Daoy (cell line): Measurements from ENCODE around the gene TMEM33. TPM values are rescaled to one million over a fixed set of nuclear protein-coding genes. Genes with fewer than 3 reads are reported as not detected.

Source experiments
- DNase-seq: peaks from one replicate; pipeline ENCODE4 v3.0.0-alpha.2; 2015; ENCODE audit warnings: low read depth
- total RNA-seq: library from RNA; depleted of rRNA; stranded (reverse); fragments of >200 nt; shearing (Covaris generic); gene quantifications from 2 replicates; pipeline ENCODE4 v1.2.3, GENCODE V29; 2014

Gene TMEM33
- total RNA-seq, 1 experiment from 2014 or later: 109 TPM

DNA sequence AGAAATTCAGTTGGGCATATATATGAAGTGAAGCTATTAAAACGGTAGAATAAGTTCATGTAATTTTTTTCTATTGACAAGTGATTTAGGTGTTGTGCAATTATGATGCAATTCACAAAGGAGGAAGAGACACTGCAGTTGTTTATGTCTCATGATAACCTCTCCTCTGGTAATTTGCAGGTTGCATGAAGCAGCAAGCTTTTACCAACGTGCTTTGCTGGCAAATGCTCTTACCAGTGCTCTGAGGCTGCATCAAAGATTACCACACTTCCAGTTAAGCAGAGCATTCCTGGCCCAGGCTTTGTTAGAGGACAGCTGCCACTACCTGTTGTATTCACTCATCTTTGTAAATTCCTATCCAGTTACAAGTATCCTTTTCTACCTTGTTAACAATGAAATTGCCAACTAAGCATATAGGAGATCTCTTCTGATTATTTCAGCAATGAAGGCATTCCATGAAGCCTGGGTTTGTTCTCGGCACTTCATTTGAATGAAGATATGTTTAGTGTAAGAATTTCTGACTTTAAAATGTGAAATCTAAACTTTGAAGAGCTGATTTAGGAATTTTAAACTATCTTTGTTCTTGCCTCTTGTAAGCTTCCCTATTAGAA lies 3.9 kb downstream of the TMEM33 start:
- no peak for DNase-seq

DNA sequence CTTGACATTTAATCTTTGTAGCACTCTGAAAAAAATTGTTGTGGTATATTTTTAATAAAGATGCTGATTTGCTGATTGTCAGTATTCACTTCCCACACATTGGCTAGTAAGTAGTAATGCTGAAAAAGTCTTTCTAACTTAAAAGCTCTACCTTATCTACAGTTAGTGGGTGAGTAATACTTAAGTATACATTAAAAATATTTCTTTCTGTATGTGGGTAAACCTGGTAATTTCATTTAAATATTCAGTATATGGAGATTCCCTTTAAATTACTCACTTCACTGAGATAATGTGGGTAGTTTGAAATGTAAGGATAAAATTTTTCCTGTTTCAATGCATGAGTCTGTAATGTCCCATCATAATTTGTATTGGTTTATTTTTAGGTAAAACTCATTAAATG lies 5.6 kb downstream of the TMEM33 start:
- DNase-seq: no peak

GRCh38 chr4:41943506-41943905 lies 8.3 kb downstream of the TMEM33 start:
- no peak for DNase-seq

DNA sequence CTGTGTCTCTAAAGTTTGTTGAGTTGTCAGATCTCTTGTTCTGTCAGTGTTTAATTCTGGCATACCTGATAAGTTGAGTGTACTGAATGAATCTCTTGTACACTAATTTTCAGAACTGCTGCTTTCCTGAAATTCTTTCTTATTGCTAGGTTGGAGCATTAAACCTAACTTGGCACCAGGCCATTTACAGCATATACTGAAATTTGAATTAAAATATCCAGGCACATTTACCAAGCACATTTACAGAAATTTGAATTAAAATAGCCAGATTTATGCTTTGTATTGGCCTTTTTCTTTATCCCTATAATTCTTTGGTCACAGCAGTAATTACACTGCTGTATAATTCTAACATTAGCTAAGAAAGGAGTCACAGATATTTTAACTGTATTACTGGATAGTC lies 8.9 kb downstream of the TMEM33 start:
- DNase-seq: no peak

GRCh38 chr4:41949531-41949930 lies 14.3 kb downstream of the TMEM33 start:
- DNase-seq: no peak

- DNase-seq: no peak
Observed at GRCh38 chr4:41957634-41958033, 22.4 kb downstream of the TMEM33 start.

DNA sequence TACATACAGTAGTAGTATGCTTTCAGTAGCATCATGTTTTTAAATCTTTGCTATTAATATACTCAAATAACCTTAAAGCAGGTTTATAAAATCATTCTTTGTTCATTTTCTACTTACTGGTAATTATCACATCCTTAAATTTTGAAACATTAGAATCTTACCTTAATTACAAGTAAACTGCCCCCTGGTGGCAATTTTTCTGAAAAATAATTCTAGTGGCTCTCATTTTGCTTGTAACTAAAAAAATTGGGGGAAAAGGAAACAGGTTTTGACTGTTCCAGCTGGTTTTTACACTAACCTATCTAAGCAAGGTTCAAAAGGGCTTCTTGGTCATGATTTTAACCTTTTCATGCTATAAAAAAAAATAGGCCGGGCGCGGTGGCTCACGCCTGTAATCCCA lies 27.9 kb downstream of the TMEM33 start:
- DNase-seq: no peak

GRCh38 chr4:41964401-41964800 lies 29.2 kb downstream of the TMEM33 start:
- DNase-seq: no peak

DNA sequence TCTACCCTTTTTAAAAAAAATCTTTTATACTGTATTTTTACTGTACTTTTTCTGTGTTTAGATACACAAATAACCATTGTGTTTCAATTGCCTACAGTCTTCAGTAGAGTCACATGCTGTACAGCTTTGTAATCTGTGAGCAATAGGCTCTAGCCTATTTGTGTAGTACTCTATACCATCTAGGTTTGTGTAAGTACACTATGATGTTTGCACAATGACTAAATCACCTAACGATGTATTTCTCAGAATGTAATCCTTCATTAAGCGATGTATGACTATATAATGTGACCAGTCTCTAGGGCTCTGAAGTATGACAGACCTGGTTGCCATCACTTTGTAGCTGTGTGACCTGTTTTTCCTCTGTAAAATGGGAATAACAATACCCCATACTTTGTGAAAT lies 32.2 kb downstream of the TMEM33 start:
- no peak for DNase-seq

- no peak for DNase-seq
Observed at GRCh38 chr4:41969671-41970070, 34.4 kb downstream of the TMEM33 start.

- DNase-seq: no peak
Observed at GRCh38 chr4:41975341-41975740, 40.1 kb downstream of the TMEM33 start.

GRCh38 chr4:41976775-41977516 lies 41.7 kb downstream of the TMEM33 start:
- no peak for DNase-seq

DNA sequence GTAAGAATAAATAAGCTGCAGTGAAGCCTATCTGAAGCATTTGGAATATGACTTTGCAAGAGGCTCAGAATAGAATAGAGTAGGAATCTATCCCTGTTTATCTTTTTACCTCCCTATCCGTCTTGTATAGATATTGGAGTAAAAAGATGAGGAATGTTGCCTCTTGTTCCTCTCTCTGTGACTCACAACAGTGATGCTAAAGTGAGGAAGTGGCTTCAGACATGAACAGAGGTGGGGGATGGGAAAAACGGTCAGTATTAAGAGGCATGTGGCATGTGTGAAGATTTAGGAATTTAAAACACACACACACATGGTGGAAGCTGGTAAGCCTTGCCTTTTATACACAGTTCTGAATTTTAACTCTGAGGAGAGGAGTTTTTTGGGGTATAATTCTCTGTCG lies 42.5 kb downstream of the TMEM33 start:
- peak; percentile 33 for DNase-seq

DNA sequence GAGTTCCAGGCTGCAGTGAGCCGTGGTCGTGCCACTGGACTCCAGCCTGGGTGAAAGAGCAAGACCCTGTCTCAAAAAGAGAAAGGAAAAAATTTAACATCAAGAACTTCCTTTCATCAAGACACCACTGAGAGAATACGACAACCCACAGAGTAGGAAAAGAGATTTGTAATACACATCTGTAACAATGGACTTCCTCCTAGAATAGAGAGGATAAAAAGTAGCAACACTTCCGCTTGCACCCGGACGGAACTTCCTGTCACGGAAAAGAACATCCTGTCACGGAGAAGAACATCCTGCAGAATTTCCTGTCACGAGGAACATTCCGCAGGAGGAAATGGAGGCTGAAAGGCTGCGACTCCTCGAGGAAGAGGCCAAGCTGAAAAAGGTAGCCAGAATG lies 46.2 kb downstream of the TMEM33 start, which contains the start of gene DCAF4L1:
Gene DCAF4L1 (plus strand): TSS at position 301 of the 400 bp plus-strand sequence. CDS start 37 bp downstream, at position 338.
- no peak for DNase-seq

GRCh38 chr4:41982716-41983115 lies 47.5 kb downstream of the TMEM33 start:
- DNase-seq: no peak

GRCh38 chr4:41985151-41985550 lies 49.9 kb downstream of the TMEM33 start:
- DNase-seq: no peak

GRCh38 chr4:41989994-41990364 lies 54.8 kb downstream of the TMEM33 start:
- no peak for DNase-seq

DNA sequence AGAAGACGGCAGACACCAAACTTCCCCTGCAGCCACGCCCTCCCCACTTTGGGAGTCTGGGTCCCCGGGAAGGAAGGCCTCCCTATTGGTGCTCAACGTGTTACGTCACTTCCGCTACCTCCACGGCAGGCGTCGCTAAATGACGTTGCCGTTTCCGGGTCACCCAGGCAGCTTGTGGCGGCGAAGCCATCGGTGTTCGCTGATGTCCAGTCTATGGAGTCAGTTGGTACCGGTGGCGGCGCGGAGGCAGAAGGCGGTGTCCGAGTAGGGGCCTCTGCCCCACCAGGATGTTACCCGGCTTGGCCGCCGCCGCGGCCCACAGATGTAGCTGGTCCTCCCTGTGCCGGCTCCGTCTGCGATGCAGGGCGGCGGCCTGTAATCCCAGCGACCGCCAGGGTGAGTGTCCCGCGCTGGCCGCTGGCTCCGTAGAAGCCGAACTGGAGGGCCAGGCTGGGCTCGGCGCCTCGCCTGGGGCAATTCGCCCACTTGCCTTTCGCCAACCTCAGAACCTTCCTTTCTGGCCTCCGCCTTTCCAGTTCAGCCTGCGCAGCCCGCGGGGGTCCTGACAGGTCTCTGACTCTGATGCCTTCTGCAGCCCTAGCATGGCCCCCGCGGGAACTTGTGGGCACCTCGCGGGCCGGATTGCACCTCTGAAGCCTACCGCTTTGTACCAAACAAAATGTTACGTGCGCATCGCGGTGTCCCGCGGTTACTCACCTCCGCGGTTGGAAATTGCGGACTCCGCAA lies 55.3 kb downstream of the TMEM33 start, which contains the start of gene SLC30A9:
Gene SLC30A9 (plus strand): TSS at position 166 of the 747 bp plus-strand sequence. CDS start 122 bp downstream, at position 288.
- peak; percentile 96 for DNase-seq

GRCh38 chr4:41991916-41992767 lies 56.9 kb downstream of the TMEM33 start:
- DNase-seq: peak; percentile 51

DNA sequence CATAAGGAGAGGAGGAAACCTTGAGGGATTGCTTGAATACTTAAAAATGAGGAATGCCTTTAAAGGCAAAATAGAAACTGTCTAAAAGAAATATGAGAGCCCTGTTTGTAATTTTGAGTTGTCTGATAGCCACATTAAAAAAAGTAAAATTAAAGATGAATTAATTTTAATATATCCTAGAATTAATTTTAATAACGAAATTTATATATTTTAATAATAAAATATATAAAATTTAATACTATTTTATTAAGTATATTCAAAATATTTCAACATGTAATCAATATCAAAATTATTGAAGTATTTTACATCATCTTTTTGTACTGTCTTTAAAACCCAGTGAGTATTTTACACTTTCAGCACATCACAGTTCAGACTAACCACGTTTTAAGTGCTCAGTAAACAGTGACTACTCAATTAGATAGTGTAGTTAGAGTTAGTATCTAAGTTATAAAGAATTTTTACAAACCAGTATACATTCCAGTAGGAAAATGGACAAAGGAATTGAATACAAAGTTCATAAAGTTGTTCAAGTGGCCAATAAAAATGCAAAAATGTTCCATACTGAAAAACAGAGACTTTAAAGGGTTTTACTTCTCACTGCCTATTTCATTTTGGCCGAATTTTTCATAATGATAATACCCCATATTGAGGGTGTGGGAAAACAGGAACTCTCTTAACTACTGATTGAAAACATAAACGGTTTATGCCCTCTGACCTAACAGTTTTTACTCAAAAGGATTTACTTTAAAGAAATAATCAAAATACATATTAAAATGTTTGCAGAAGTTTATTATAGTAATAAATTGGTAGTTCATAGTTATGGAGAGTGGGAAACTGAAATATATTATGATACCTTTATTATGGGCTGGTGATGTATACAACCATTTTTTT lies 58.0 kb downstream of the TMEM33 start:
- DNase-seq: no peak
